ENCODE measurements around the gene ASTL.
A peak's percentile ranks its signal among the peaks of the same experiment; 100 is the strongest.

ASTL gene

GRCh38 chr2:96158554-96158940 lies 20.2 kb upstream of the ASTL start:
- no peak for DNase-seq

DNA sequence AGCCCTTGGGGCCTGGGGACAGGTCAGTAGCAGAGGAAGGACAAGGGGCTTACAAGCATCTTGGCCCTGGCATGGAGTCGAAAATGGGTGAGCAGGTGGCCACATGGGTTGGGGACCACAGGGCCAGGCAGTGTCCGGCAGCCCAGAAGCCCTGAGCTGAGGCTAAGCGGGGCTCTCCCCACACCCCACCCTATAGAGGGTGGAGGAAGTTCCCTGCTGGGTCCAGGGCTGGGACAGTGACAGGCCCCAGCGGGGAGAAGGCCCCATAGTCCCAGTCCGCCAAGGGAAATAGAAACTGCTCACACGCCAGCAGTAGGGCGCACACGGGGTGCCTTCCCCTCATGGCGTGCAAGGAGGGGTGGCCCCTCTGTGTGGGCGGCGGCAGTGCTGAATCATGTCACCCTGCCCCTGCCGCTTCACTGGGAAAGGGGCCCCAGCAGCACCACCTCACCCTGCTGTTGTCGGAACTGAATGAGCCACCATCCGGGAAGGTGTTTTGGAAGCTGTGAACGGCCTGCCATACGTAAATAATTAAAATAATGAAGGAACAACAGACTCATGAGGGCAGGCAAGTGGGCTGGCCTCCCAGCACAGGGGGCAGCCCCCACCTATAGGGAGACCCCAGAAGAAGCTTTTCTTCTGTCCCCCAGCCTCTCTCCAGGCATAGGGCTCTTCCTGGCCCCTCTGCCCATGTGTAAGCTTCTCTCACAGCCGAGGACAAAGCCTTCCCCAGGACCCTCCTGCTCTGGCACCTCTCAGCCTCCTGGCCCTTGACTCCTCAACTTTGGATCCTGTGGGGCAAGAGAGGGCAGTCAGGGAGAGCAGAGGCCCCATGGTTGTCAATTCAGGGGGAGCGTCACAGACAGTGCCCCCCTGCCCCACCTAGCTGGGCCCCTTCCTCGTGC lies 19.6 kb upstream of the ASTL start:
- peak; percentile 94 for DNase-seq

DNA sequence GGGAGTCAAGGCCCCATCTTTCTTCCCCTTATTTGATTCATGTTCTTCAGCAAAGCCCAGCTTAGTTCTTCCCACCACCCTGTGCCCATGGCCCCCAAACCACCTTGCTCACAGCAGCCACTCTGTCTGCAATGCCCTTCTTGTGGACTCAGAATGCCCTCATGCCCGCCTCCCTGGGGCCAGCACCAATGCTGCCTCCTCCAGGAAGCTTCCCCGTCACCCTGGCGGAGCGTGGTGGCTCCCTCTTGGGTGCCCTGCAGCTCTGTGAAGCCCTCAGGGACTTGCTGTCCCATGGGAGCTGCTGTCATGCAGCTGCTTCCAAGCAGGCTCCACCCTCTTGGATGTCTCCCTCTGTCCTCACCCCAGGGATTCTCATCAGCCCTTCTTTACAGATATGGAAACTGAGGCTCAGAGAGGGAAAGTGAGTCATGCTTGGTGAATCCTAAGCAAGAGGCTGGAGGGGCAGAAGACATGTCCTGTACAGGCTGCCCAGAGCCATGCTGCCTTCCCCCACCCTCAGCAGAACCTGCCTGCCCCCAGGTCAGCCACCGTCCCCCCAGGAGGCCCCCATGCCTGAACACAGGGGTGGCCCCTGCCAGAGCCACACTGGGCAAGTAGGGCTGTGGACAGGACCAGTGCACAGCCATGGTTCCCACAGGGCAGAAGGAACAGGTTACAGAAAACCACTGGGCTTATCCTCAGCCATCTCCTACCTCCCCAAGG lies 18.8 kb upstream of the ASTL start:
- no peak for DNase-seq

GRCh38 chr2:96156011-96156820 lies 17.9 kb upstream of the ASTL start:
- no peak for DNase-seq

- DNase-seq = no peak
These were observed 16.4 kb upstream of the ASTL start for GRCh38 chr2:96154506-96155380.

DNA sequence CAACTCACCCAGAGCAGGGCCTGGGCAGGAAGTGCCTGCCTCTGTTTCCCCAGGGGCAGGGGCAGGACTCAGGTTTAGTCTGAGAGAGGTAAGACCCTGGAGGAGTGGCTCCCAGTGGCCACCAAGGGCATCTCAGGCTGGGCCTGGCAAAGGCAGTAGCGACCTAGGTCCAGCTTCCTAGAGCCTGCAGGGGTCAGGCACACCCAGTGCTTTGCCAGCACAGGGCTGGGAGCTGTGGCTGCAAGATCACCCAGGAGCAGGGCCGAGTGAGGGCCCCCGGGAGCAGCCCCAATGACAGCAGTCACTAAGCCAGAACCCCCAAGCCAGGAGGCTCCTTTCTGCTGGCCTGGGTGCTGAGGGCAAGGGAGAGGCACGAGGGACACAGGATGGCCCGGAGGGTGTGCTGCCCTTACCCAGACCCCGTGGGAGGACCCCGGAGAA lies 15.7 kb upstream of the ASTL start:
- no peak for DNase-seq

- DNase-seq = no peak
These were observed 15.0 kb upstream of the ASTL start for GRCh38 chr2:96153291-96153713.

DNA sequence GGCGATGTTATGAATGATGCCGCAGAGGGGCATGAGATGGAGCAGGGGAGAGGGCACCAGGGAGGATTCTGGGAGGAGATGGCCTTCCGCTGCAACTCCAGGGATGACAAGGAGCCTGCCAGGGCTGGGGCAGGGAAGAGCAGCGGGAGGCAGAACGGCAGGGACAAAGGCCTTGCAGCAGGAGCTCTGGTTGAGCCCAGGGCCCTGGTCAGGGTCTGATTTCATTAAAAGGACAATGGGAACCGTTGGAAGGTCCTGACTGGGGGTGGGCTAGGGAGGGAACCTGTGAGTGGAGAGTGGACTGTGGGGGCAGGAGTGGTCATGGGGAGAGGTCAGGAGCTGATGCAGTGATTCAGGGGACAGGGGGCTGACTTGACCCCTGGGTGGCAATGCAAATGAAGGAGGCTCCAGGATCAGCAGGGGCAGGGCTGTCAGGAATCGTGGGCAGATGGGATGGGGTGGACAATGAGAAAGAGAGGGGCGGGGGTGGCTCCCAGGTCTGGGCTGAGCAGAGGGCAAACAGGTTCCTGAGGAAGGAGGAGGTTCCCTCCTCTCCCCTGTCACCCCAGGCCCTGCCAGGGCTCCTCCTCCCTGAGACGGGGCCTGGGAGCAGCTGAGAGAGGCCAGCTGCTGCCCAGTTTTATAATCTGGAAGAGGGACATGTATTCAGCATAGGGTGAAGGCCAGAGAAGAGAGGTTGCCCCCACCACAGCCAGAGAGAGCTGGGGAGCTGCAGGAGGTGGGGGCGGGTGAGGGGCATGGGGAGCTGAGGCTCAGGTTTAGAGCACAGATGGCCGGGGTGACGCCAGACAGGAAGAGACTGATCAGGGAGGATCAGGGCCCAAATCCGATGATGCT lies 14.2 kb upstream of the ASTL start:
- no peak for DNase-seq

DNA sequence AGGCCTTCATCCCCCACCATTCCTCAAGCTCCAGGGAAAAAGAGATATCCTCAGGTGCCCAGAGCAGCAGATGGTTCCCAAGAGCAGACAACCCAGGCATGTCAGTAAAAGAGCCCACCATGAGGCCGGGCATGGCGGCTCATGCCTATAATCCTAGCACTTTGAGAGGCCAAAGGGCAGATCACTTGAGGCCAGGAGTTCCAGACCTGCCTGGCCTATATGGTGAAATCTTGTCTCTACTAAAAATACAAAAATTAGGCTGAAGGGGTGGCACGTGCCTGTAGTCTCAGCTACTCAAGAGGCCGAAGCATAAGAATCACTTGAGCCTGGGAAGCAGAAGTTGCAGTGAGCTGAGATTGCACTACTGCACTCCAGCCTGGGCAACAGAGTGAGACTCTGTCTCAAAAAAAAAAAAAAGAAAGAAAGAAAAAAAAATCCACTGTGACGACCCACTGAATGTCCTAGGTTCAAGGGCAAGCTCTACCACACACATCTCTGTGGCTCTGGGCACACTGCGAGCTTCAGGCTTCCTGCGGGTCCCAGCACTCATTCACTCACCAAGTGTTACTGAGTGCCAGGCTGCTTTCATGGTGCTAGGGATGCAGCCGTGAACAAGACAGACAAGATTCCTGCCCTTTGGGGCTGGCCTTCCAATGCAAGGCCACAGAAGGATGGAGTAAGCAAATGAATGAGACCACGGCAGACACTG lies 13.4 kb upstream of the ASTL start:
- DNase-seq = no peak

DNA sequence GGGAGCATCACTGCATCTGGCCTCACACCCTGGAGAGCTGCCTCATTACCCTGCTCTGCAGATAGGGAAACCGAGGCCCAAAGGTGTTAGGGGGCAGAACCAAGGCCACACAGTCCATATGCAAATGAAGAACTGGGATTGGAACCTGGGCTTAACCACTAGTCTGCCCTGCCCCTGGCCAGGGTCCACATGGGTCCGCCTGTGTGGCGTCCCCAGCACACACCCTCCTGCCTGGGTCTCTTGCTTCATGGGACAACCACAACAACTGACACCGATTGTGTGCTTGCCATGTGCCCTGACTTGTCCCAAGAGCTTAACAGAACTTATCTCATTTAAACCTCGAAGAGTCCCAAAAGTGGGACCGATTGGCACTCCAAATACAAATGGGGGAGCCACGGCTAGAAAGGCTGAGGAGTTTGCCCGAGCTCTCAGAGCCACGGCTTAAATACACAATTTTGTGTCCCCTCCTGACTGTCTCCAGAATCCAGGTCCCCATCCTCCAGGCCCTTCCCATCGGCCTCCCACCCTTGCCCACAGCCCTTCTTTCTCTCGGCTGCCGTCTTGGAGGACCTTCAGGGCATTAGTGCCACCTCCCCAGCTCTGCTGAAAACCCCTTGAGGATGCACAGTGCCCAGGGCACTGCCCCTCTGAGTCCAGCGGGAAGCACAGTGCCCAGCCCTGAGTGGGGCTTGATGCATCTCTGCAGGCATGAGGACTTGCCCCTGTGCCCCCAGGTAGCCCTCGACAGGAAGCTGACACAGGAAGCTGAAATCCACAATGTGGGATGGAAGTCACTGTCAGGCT lies 12.7 kb upstream of the ASTL start:
- no peak for DNase-seq

- no peak for DNase-seq
These were observed 11.8 kb upstream of the ASTL start for GRCh38 chr2:96150007-96150640.

DNA sequence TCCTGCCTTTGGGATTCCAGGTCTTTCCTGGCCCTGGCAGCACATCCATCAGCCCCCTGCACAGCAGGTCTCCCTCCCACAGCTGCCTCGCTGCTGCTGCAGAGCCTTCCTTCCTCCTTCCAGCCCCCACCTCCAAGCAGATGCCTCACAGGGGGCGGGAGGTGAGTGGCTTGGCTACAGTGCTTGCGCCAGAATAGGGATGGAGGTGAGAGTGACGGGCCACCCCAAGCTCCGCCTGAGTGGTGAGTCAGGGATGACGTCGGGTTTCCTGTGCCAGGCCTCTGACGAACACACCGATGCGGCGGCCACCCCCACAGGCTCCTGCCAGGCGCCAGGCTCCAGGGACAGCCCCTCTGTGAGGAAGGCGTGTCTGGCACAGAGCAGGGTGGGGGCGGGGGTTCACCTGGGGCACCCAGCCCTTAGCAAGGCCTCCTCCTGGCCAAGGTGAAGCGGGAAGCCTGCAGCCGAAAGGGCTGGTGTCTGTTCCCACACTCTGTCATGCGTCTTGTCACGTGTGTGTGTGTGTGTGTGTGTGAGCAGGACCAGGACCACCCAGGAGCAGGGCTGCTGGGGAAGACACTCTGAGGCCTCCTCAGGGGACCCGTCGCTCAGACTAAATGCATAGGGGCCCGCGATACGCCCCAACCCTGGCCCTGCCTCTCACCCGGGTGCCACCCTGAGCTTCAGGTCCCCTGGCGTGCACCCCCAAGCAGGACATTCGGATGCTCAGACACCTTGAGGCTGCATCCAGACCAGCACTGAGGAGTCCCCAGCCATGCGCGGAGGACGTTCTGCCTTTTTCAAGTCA lies 10.3 kb upstream of the ASTL start:
- DNase-seq = peak; percentile 93

GRCh38 chr2:96147593-96148201 lies 9.4 kb upstream of the ASTL start:
- no peak for DNase-seq

DNA sequence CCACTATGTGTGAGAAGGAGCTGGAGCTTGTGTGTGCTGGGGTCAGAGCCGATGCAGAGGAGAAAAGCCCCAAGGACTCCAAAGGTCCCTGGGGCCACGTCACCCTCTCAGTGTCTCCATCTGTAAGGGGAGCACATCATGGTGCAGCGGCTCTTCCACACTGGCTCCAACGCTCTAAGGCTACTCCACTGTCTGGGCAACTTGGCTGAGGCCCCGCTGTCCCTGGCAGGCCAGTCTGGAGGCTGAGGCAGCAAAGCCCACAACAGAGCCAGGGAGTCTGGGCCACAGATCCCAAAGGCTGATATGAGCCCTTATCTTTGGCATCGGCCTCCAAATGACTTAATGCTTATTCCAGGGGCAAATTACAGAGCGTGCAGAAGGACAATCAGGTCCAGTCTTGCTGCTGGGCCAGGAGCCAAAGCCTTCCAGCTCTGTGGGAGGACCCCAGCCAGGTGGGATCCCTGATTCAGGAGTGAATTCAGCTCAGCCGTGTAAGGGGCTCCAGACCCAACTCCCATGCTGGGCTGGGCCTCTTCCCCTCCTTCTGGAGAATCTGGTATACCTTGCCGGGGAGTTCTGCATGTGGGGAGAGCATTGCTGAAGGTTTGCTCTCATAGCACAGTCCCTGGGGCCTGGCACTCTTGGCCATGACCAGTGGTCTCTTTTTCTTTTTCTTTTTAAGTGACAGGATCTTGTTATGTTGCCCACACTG lies 8.7 kb upstream of the ASTL start:
- no peak for DNase-seq

GRCh38 chr2:96146153-96146880 lies 8.0 kb upstream of the ASTL start:
- peak; percentile 98 for DNase-seq

- DNase-seq = peak; percentile 85
These were observed 7.5 kb upstream of the ASTL start for GRCh38 chr2:96145848-96146152.

All from suppressor macrophage treated with lipopolysaccharide for 4 hours (primary cell).